HG03457 (cell line): ENCODE data around the gene PRCD.
"Not testable (repeated sequence)": the region's sequence is repeated elsewhere in the genome, so short reads cannot be mapped to it uniquely, and the experiment has no call there.

Experiments used
- ATAC-seq: cut with Tn5 transposase; IDR thresholded peaks from one replicate; pipeline ENCODE4 v1.9.1; 2021; ENCODE audit warnings: moderate number of reproducible peaks; ENCODE audit not compliant: unreplicated experiment

Gene PRCD

DNA sequence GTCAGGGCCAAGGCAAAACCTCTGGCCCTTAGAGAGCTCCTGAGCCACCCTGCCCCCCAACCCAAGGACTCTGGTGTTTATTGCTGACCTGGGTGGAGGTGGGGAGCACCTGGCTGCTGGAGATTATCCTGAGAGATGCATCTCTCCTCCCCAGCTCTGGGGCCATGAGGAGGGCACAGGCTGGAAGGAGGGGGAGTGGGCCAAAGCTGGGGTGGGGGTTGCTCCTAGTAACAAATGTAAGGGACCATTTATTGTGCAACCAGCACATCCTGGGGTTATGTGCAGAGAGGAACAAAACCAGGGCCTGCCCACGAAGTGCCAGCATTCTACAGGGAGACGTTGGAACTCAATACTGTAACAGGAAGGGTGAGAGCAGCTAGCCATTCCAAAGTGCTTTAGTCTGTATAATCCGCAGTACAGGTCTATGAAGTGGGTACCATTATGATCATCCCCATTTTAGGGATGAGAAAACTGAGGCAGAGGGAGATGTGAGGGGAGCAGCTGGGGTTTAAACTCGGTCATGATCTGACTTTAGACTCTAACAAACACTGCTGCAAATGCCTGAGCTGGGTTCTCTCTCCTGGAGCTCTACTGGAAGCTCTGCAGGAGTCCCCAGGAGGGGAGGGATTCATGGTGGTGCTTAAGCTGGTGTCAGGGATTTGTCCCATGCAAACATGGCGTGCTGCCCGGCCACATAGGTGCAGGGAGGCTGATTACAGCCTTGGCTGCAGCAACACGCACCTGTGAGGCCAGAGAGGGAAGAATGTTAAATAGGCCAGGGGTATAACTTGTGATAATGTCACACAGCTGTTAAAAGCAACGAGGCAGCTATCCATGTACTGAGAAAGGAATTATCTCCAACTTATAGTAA, 37.3 kb upstream of the PRCD start:
- ATAC-seq, result no peak

DNA sequence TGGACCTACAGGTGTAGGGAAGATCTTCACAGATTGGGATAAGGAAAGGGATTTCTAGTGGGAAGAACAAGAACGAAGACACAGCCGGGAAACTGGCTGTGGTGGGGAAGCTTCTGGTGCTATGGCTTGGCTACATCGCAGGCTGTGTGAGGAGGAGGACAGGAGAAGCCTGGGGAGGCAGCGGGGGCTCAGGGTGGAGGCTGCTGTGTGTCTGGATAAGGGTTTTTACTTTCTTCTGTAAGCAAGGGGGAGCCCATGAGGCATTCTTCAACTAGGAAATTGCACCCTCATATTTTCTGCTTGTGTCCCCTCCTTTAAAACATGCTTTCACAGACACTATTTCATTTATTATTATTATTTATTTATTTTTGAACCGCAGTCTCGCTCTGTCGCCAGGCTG, 35.7 kb upstream of the PRCD start:
- ATAC-seq, result no peak

DNA sequence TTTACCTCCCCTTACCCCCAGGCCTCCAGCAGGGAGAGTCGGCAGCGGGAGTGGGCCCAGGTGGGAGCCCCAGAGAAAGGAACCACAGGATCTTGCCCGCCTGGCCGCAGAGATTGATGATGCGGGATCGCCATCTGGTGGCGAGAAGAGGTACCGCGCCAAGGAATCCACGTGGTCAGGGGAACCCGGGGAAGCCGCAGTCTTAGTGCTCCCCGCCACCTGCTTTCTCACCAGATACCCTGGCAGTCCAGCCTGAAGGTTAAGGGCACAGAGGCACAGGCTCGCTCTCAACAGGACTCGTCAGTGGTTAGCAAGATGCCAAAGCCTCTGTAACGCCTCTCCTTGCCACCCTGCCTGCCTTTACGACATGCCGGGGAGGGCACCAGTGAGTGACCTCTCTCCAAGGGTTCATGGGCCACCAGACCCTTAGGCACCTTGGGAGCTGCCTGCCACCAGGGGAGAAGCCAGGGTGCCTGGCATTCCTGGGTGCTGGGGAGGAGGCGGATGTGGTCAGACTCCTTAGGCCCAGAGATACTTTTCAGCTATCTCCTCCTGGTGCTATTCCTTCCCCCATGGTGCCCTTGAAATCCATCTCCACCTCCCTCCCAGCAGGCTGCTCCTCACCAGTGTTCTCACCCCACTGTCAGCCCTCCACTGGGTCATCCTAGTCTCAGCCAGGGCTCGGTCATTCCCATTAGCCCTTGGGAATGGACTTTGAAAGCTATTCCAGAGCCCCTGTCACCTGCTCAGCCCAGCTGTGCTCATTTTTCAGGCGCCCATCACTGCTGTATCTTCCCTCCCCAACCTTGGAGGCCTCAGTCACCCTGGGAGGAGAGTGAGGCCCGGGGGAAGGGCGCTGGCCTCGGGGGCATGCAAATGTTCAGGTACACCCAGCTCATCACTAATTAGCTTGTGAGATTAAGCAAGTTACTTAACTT, 33.2 kb upstream of the PRCD start:
- no peak for ATAC-seq

DNA sequence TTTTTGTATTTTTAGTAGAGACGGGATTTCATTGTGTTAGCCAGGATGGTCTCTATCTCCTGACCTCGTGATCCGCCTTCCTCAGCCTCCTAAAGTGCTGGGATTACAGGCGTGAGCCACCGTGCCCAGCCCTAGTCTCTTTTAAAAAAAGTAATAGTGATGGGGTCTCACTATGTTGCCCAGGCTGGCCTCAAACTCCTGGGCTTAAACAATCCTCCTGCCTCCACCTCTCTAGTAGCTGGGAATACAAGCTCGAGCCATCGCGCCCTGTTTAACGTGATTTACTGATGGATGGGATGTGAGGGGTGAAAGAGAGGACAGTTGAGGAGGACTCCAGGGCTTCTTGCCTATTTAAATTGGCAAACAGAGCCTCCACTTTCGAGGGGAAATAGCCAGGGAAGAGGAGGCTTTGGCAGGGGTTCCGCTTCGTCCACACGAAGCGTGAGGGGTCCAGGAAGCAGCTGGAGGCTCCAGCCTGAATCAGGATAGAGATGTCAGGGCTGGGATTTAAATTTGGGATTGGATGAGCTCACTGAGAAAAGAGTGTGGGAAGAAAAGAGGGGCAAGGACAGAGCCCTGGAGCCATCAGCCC, 31.3 kb upstream of the PRCD start:
- ATAC-seq, result not testable (repeated sequence)

DNA sequence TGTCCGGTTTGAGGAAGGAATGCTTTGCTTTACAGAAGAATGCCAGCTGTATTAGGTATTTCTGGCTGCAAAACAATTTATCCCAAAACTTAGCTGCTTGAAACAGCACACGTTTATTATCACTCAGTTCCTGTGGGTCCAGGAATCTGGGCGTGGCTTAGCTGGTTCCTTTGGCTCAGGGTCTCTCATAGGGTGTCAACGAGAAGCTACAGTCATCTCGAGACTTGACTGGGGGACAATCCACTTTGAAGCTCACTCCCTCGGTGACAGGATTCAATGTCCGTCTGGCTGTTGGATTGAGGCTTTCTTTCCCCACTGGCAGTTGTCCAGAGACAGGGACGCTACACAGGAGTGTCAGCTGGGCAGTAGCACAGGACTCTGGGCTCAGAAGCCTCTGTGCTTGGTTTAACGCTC, 29.0 kb upstream of the PRCD start:
- ATAC-seq, result no peak

DNA sequence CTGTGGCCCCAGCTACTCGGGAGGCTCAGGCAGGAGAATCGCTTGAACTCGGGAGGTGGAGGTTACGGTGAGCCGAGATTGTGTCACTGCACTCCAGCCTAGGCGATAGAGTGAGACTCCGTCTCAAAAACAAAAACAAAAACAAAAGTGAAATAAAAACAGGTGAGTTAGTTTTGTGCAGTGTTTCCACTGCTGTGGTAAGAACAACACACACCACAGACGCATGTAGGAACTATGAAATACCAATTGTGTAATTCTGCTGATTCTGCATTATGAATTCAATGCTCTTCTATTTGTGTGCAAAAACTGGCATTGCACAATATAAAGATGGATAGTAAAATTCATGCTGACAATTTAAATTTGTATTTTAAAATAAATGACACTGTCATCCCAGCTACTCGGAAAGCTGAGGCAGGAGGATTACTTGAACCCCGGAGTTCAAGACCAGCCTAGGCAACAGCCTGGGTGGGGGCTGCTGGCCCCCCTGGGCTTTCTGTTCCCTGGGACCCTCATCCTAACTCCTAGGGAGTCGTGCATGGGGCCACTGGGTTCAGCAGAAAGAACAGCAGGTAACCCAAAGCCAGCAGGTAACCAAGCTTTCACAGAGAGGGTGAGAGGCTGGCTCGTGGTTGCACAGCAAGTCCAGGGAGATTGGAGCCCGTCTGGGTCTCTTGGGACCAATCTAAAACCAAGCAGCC, 28.0 kb upstream of the PRCD start:
- no peak for ATAC-seq

DNA sequence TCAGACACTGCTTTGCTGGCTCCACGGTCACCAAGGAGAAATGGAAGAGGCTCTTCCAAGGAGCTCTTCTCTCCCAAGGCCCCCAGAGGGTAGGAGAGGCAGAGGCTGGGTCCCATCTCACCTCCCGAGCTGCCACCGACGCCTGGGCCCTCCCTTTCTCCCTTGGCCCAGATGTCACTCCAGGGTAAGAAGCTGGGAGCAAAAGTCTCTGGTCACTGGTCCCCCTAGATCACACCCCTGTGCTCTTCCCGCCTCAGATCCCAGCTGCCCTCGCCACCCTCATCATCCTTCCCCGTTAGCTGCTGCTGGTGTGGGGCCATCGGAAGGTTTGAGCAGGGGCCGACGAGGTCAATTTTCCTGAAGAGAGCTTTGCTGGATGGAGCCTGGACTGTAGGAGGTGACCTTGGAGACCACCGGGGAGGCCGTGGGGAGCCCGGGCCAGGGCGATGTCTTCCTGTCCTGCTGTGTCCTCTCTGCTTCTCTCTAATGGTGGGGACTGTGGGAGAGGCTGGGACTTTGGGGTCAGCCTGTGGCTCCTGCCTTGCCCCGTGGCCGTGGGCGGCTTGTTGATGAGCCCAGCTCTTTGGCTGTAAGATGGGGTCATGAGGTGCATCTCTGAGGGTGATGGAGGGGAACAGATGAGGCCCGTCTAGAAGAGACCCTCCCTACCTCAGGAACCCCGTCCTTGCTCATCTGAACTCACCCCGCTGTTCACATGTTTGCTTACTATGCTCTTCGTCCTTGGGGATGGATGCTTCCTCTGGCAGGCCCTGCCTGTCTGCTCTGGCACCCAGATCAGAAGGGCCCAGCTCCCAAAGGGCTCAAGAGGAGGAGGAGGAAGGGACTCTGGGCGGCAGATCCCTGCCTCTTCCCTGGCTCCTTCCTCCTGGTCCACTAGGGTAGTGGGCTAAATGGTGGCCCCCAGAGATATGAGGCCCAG, 27.2 kb upstream of the PRCD start:
- ATAC-seq, result no peak

DNA sequence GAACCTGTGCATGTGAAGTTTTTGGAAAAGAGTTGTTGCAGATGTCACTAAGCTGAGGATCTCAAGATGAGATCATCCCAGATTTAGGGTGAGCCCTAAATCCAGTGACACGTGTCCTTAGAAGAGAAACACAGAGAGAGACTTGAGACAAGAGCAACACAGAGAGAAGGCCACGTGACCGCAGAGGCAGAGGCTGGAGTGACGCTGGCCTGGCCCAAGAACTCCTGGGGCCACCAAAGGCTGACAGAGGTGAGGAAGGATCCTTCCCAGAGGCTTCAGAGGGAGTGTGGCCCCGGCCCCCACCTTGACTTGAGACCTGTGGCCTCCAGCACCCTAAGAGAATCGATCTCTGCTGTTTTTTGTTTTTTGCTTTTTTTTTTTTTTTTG, 26.5 kb upstream of the PRCD start:
- no peak for ATAC-seq

DNA sequence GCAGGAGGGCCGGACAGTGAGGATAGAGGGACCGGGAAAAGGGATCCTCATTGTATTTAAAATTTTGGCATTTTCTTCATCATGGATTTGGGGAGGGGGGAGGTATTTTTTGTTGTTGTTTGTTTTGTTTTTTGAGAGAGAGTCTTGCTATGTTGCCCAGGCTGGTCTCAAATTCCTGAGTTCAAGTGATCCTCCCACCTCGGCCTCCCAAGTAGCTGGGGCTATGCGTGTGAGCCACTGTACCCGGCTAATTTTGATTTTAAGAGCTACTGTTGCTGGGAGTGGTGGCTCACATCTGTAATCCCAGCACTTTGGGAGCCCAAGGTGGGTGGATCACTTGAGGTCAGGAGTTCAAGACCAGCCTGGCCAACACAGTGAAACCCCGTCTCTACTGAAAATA, 25.5 kb upstream of the PRCD start:
- not testable (repeated sequence) for ATAC-seq

DNA sequence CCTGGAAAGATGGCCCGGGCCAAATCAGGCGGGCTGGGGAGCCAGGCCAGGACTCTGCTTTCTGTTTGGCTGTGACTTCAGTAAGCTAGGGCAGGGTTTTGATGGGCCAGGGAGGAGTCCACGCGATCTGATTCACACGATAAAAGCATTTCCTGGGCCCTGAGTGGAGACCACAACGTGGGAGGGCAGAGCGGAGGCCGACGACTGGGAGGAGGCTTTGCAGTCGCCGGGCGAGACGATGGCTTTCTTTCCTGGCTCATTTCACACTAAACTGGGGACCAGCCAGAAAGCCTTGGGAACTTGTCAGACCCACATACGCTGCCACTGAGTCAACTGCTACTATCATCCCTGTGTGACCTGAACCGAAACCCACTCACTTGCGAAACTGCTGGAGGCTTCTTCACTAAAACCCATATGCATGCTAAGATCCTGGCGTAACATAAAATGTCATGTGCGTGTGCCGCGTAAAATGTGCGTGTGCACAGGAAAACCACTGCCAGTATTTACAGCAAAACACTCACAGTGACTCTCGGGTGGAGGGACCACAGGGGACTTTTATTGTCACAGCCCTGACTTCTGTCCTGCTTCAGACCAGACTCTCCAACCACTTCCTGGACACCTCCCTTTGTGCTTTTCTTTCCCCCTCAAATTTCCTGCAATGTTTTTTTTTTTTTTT, 24.4 kb upstream of the PRCD start:
- no peak for ATAC-seq

DNA sequence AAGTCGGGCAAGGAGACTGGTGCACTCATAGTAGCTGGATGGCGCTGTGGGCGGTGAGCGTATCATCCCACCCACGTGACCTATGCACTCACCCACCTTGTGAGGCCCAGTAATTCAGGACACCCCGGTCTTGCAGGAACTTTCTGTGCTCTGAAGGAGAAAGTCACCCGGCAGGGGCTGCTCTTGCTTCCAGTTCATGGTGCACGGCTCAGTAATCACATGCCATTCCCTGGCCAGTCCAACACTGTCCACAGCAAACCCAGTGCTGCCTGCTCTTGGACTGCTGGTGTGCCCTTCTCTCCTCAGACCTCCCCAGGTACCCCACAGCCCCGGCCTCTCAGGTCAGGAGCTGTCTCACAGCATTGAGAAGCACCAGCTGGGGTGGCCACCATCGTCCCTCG, 22.2 kb upstream of the PRCD start:
- ATAC-seq, result no peak

DNA sequence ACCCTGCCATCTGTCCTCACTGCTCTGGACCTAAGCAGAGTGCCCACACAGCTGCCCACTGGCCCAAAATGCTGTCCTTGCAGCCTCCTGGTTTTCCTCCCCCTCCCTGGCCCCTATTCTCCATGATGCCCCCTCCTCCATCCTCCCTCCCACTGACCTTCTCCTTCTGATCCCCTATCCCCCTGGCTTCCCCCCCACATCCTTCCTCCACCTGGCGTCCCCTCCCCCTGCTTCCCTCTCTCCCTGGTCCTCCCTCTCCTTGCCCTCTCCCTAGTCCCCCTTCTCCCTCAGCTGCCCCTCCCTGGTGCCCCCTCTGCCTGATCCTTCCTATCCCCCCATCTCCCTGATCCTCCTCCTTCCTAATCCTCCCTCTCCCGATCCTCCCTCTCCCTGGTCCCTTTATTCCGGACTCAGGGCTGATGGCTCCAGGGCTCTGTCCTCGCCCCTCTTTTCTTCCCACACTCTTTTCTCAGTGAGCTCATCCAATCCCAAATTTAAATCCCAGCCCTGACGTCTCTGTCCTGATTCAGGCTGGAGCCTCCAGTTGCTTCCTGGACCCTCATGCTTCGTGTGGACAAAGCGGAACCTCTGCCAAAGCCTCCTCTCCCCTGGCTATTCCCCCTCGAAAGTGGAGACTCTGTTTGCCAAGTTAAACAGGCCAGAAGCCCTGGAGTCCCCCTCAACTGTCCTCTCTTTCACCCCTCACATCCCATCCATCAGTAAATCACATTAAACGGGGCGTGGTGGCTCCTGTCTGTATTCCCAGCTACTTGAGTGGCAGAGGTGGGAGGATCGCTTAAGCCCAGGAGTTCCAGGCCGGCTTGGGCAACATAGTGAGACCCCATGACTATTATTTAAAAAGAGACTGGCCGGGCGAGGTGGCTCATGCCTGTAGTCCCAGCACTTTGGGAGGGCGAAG, 20.5 kb upstream of the PRCD start:
- ATAC-seq, result no peak

DNA sequence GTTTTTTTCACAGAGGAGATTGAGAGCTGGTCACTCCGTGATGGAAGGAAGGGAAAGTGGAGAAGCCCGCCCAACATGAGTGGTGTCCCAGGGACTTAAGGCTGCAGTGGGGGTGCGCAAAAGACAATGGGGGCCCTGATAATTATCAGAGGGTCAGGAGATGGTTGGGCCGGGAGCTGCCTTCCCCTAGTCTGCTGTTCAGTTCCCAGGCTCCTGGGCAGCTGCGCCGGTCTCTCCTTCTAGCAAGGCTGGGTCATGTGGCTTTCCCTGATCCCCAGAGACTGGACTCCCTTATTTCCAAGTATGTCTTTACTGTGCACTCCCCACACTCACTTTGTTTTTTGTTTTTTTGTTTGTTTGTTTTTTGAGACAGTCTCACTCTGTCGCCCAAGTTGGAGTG, 18.6 kb upstream of the PRCD start:
- ATAC-seq, result no peak

DNA sequence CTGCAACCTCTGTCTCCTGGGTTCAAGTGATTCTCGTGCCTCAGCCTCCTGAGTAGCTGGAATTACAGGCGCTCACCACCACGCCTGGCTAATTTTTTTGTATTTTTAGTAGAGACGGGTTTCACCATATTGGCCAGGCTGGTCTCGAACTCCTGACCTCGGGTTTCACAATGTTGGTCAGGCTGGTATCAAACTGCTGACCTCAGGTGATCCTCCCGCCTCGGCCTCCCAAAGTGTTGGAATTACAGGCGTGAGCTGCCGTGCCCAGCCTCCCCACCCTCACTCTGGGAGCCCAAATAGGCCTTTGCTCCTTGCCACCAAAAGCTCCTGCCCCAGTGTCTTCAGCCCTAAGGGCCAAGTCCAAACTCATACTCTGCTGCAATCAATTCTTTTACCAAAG, 18.2 kb upstream of the PRCD start:
- not testable (repeated sequence) for ATAC-seq

DNA sequence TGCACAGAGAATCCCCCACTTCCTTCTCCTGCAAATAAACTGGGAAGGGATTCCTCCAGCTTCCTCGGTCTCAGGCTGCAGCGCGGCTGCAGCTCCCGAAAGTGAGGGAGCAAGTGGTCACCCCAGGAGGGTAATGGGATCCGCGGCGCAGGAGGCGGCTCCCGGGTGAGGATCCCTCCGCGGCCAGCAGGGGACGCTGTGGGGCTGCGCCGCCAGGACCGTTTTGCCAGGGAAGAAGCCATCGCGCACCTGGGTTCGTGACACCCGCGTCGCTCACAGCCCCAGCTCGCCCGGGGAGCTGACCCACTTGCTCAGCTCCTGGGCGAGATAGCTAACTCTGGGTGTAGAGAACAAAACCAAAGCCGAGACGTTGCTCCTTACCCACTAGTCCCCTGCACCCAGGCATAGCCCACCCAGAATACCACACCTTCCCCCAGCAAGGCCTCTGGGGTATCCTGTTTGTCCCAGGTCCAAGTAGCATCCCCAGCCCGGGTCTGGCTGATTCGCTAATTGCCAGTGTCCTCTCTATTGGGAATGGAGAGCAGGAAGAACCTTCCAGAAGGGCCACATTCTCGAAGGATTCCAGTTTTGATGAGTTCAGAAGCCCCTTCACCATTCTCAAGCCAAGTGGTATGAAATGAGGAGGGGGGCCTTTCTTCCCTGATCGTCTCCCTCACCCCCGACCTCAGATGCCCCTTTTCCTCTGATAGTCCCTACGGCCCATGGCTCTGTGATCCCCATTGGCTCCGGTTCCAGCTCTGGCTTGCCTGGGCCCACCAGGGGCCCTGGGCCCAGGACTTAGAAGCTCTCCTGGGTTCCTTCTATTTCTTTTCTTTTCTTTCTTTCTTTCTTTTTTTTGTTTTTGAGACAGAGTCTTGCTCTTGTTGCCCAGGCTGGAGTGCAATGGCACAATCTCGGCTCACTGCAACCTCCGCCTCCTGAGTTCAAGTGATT, 16.5 kb upstream of the PRCD start:
- no peak for ATAC-seq

DNA sequence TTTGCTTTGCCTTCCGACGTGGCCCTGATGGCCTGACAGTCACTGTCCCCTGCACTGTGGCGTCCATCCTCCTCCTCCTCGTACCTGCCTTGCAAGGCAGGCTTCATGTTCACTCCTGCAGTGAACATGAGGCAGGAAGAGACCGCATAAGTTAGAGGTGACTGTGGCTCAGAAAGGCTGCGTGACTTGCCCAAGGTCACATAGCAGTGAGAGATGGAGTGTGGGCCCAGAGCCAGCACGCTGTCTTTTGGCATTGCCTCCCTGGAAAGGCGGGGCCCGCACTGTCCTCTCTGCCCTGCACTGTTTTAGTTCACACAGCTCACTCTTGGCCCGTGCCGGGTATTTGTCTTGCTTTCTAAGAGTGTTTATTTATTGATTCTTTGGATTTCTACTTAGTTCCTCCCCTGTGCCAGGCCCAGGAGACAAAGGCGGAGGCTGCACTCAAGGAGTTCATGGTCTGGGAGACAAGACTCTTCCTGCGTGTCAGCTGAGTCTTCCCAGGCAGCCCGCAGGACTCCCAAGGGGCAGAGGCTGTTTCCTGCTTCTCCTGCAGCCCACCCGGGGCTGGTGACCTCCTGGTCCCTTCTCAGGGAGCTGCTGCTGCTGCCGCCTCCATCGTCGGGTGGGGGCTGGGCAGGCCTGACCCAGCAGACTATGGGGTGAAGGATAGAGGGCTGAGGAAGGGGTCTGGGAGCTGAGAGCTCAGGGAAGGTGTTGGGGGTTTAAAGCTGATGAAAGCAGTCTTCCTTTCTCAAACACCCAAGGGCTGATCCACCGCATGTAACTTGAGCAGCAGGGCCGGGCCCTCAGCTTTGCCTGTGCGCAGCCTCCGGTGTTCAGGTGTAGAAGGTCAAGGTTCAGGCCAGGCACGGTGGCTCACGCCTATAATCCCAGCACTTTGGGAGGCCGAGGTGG, 15.0 kb upstream of the PRCD start:
- ATAC-seq, result no peak
